GM19193 (cell line): ENCODE results near the gene CHURC1.

ENCODE experiments used
- POLR2A ChIP-seq: IDR thresholded peaks from 4 replicates; pipeline ENCODE4 v1.6.1; 2011; ENCODE audit not compliant: insufficient read depth, insufficient read length; ENCODE audit errors: extremely low read depth

CHURC1 gene

GRCh38 chr14:64945431-64946178 lies 31.4 kb downstream of the CHURC1 start:
- TF ChIP-seq POLR2A: no peak

DNA sequence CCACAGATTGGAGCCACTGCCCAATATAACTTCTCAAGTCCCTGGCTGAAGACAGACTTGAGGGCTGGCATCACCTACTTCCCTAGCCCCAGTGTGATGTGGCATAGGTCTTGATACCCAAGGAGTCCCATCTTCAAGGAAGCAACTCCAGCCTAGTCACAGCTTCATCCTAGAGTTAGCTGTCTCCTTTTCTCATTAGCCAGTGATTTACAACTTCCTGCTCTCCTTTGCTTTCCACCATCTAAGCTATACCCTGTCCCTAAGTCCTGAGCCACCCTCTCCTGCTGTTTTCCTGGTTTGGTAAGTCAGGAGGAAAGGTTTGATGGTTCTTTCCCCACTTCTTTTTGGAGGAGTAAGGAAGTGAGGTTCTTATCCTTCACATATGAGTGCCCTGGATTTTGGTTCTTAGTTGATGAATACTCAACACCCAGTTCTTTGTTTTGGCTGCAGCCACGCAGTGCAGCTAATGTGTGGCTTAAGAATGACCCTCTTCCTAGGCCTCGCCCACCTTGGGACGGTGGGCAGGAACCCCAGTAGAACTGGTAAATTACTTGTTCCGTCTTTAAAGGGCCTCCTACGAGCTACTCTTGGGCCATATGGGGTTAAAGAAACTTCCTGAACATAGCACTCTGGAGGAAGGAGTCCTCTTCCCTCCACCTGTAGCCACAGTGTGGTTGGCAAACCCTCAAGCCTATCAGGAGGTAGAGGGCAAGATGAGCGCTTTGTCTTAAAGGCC lies 32.2 kb downstream of the CHURC1 start:
- TF ChIP-seq POLR2A: no peak

- no peak for TF ChIP-seq POLR2A
Measured at GRCh38 chr14:64947710-64948611, 33.7 kb downstream of the CHURC1 start.

DNA sequence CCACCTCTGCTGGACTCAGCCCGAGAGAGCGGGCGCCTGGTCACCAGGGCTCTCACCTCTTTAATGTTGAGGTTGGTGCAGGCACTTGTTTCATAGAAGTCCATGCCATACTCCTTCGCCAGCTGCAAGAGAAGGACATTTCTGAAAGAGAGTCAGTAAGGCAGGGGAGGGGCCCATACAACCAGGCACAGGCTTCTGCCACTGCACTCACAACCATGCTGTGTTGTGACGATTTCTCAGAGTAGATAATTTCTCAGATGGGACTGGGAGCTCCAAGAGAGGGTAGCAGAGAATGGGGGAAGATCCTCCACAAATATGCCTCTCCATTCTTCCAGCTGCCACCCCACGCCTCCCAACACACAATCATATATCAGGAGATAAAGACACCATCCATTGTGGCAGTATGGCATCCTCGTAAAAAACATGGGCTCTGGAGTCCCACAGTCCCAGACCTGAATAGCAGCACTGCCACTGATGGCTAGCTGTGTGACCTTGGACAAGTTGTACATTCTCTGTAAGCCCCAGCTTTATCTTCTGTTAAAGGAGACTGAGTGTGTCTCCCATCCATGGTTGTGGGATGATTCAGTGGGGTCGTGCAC lies 34.5 kb downstream of the CHURC1 start:
- TF ChIP-seq POLR2A: no peak

DNA sequence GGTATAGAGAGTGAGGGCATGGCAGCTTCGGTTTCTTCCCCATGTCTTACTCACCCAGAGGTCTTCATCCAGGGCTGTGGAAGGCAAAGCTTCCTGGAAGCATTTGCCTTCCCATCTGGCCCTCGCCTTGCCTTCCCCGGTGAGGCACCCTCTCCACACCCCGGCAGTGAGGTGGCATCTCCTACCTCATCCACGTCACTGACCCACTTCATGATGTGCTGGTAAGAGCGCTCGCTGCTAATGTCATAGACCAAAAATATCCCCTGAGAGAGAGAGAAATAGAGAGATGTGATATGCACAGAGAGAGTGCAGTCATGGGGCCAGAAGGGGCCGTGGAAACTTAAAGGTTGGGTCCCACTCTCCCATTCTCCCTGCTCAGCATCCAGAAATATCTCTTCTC lies 36.6 kb downstream of the CHURC1 start:
- no peak for TF ChIP-seq POLR2A

DNA sequence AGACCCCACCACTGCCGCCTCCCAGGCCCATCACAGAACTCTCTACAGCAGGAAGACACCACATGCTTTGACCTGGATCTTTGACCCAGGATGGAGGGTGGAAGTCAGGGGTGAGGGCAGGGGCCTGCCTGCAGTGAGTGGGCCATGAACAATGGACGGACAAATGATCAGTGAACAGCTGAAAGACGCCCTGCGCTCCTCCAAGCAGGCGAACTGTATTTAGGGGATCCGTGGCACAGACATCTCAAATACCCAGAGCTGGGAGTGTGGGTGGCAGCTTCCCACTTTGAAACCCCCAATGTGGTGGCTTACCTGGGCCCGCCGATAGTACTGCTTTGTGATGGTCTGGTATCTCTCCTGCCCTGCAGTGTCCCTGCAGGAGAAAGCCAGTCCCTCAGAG lies 37.0 kb downstream of the CHURC1 start:
- no peak for TF ChIP-seq POLR2A

DNA sequence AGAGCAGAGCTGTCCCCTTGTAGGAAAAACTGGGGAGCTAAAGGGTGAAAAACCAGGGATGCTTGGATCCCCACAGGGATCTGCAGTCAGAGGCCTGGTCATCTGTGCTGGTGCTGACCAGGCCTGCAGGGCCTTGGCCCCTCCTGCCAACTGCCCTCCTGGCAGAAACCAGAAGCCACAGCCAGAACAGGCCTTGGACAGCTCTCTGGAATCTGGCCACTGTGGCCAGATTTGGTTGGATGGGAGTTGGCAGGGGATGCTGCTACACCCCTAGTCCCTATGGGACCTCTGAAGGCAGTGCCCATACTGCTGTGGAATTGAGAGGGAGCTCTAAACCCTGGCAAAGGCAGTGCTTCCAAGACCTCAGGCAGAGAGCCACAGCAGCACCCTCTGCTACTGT lies 37.5 kb downstream of the CHURC1 start:
- no peak for TF ChIP-seq POLR2A

GRCh38 chr14:64952598-64953309 lies 38.5 kb downstream of the CHURC1 start:
- no peak for TF ChIP-seq POLR2A

DNA sequence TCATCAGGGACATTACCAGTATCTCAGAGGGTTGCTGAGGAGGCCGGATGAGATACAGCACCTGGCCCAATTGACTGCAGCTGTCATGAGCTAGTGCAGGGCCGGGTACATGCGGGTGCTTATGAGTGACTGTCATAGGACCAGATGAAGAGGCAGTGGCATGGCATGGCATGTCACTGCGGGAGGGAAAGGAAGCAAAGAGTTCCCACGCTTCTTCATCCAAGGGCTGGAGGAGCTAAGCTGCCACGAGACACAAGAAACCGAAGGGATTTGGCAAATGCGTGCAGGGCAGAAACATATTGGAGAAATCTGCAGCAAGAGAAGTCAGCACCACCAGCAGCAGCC lies 39.0 kb downstream of the CHURC1 start:
- TF ChIP-seq POLR2A: no peak

DNA sequence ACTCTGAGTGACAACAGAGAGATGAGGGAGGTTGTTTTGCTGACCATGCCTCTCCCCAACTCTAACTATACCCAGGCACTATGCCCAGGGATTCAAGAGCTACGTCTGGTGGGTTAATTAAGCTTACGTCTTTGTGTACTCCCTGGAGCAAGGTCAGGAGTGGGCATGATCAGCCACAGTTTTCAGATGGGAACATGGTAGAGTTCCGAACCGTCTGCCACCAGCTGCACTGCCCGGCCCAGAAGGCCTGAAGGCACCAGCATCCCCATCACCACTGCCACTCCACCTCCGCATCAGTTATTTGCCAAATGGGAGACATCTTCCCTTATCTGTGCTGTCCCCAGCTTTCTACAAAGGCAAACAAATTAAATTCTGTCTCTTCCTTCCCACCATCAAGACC lies 39.4 kb downstream of the CHURC1 start:
- TF ChIP-seq POLR2A: no peak

DNA sequence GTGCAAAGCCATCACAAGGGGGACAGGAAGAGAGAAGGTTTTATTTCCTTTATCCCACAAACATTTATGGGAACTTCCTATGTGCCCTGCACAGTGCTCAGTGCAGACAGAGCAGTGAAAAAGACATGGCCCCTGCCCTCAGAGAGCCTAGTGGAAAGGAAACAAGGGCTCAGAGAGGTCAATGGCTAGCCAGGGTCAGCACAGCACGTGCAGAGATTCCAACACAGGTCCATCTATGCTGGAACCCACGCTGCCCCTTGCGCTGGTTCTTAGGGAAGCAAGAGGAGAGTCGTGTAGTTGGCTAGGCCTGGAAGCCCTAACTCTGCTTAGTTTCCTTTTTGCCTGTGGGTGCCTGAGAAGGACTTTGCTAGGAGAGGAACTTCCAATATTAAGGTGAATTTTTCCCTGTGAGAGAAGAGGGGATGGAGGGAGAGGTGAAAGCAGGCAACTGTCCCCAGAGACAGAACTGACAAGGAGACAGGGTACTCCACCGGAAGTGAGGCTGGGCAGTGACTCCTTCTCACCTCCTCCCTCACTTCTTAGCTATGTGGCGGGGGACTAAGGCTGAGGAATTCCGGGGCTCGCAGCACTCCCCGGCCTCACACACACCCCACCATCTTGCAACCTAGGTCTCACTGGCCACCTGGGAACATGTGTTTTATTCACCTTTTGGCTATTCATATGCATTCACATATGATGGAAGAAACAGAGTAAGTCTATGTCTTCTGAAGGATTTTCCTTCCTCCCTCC lies 40.4 kb downstream of the CHURC1 start:
- no peak for TF ChIP-seq POLR2A

GRCh38 chr14:64955297-64955696 lies 41.0 kb downstream of the CHURC1 start:
- TF ChIP-seq POLR2A: no peak

- no peak for TF ChIP-seq POLR2A
Measured at GRCh38 chr14:64956697-64957406, 42.6 kb downstream of the CHURC1 start.
